NCI-H1092 treated with DMSO at 0.1 percent for 48 hours (cell line): ENCODE data around the gene DPYD.
A peak's percentile ranks its signal among the peaks of the same experiment; 100 is the strongest.

Source experiments
- DNase-seq: peaks from one replicate; lab custom pipeline; 2025; lab: John Stamatoyannopoulos, UW

The DPYD gene

DNA sequence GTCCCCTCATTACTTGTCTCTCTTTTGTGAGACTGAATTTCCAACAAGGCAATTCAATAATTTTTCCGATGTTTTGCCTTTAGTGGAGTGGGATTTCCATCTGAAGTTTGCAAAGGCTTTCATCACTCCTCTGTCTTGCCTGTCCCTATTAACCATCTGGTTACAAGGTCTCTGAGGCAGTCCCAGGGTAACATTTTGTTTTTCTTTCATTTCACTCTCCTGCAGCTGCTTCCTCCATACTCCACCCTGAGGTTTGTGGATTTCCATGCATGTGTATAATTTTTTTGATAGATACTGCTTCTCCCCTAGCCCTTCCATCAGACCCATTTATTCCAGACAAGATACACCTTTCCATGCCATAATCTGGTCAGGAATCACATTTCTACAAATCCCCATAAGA lies 832.4 kb downstream of the DPYD start:
- no peak for DNase-seq

DNA sequence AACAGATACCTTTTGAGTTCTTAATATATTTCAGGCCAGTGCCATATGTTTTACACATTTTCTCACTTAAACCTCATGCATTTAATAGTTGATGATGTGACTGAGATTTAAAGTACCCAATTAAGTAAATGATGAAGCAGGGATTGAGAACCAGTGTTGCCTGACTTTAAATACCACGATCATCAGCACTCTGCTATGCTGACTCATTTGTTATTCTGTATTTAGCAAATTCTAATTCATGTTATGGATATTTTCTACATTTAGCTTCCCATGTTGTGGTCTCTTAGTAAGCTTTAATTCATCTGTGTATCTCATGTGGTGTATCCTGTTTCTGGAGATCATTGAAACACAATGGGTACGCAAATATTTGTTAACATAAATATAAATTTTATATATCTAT lies 836.3 kb downstream of the DPYD start:
- DNase-seq: no peak

- DNase-seq: no peak
These were observed 838.5 kb downstream of the DPYD start for GRCh38 chr1:97082160-97082848.

DNA sequence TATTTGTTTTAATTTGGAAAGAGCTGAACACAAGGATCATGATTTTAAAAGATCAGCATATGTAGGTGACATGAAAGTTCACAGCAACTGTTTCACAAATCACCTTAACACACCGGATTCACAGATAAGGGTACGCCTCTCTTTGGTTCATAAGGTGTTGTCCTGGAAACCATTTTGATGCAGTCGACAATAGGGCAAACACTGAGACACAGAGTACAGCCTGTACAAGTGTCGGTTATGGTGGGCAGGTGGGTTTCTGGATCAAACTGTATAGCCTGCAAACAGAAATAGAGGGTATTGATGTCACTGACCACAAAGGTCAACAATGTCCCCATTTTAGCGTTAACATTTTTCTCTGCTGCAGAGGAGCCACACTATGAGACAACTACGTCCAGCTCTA lies 842.0 kb downstream of the DPYD start:
- no peak for DNase-seq

- DNase-seq: no peak
These were observed 843.6 kb downstream of the DPYD start for GRCh38 chr1:97077221-97077620.

DNA sequence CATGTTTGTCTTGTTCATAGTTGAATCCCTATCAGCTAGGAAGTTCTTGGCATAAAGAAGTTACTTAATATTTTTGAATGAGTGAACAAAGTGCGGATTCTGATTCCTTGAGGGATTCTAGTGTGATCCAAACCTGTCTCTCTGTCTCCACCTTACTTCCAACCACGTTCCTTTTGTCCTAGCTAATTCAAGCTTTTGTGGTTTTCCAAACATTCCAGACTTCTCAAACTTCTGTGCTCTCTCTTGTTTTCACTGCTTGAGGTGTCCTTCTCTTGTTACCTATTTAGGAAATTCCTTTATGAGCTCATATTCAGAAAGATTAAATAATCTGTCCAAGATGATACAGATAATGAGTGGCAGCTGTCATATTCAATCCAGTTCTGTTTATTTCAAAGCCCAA lies 846.1 kb downstream of the DPYD start:
- DNase-seq: no peak

DNA sequence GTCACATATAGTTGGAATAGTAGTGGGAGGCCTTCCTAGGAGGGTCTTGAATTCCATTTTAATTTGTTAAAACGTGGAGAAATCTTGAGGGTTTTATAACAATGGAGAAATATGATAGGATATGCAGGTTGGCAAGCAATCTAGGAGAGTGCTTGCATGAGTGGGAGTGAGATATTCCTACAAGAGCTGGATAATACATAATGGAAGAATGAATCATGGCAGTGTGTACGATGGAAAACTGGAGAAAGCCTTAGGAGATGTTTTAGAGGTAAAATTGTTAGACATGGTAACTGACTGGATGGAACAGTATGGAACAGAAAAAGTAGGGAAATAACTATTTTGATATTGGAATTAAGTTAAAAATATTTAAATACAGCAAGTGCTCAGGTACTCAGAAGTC lies 846.9 kb downstream of the DPYD start:
- DNase-seq: no peak

DNA sequence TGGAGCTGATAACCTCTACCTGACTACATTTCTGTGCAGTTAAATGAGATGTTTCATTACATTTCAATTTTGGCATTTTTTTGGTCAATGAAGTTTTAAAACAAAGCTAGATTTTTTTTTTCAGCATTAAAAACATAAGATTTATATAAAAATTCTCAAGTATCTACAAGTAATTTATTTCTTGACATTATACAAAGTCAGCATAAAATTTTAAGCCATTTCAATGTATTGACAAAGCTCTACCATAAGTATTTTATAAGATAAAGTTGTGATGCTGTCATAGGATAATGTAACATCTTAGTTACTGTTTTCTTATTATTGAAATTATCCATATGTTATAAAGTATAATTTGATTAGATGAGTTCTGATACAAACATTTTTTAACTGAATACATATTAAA lies 847.7 kb downstream of the DPYD start:
- no peak for DNase-seq

DNA sequence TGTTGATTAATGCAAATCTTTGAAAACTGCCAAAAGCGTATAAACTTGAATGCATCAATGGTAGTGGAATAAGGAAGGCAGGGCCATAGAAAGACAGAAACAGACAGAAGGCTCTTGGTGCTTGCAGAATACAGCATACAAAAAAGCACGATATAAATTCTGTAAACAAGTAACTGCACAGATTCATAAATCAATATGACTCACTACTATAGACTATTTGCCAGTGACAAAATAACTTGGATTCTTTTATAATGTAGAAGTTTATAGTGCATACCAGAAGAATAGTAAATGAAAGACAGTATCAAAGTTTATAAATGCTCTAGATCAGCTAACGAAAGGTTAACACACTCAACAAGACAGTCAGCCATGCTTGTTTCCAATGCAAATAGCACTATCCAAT lies 849.7 kb downstream of the DPYD start:
- DNase-seq: no peak

DNA sequence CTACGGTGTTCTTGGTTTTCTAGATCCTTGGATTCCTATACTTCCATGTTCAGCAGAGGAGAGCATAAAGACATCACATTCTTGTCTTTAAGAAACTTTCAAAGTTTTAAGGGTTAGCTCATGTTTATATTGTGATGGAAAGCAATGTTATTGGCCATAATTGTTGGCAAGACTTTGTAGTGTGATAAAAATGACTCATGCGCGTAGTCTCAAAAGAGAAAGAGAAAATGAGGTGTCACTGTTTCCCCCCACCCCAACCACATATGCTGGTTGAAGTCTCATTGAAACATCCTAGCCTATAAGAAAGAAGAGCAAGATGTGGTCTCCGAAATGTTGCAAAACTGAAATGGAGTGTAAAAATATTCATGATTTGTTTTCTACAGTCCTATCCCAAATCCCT lies 850.5 kb downstream of the DPYD start:
- DNase-seq: no peak

DNA sequence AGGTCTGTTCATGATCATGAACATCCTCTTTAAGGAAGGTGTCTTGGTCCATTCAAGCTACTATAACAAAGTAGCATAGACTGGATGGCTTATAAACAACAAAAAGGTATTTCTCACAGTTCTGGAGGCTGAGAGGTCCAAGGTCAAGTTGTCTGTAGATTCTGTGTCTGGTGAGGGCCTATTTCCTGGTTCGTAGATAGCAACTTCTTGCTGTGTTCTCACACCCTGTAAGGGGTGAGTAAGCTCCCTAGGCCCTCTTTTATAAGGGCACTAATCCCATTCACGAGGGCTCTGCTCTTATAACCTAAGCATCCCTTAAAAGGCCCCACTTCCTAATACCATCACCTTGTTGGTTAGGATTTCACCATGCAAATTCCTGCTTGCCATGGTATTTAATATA lies 851.5 kb downstream of the DPYD start:
- no peak for DNase-seq

- no peak for DNase-seq
These were observed 854.0 kb downstream of the DPYD start for GRCh38 chr1:97066860-97067259.

- no peak for DNase-seq
These were observed 857.3 kb downstream of the DPYD start for GRCh38 chr1:97063532-97063931.

GRCh38 chr1:97061604-97062003 lies 859.2 kb downstream of the DPYD start:
- no peak for DNase-seq

DNA sequence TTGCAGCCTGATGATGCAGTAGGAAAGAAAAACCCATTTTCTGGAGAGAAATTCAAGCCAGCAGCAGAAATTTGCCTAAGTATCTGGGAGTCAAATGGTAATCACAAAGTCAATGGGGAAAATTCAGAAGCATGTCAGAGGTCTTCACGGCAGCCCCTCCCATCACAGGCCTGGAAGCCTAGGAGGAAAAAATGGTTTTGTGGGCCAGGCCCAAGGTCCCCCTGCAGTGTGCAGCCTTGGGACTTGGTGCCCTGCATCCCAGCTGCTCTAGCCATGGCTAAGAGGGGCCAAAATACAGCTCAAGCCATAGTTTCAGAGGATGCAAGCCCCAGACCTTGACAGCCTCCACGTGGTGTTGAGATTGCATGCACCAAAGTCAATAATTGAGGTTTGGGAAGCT lies 864.4 kb downstream of the DPYD start:
- DNase-seq: no peak

DNA sequence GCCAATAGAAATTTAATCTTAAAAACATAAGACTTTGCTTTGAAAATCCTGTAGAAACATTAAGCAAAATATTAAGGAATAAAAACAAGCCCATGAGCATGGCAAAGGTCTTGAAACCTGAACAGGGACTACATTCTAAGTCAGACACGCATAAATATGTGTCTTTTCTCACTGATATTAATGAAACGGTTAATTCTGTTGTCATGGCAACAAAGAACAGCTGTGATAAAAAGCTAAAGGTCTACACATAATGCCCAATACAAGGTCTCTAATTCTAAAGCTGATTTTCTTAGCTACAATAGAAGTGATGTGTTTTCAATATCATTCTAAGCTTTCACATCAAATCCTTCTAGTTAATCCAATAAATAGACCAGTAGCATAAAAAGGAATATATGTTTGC lies 867.6 kb downstream of the DPYD start:
- no peak for DNase-seq

- DNase-seq: no peak
These were observed 869.0 kb downstream of the DPYD start for GRCh38 chr1:97051823-97052222.

DNA sequence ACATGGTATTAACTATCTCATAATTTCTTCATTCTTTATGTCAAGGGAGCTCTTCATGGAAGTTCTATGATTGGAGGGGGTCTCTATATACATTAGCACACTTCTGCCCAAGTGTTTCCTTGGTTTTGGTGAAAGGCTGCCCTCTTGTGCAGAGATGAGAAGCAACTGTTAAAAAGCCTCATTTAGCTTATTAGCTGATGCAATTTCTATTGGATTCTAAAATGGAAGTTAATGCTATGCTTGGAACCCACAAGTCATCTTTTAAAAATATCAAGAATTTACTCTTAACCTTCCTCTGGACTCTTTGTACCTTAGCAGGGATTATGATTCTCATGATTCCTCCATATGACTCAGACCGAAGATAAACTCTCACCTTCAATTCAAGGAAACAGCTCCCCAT lies 870.3 kb downstream of the DPYD start:
- DNase-seq: peak; percentile 25

- no peak for DNase-seq
These were observed 873.4 kb downstream of the DPYD start for GRCh38 chr1:97047421-97047793.

DNA sequence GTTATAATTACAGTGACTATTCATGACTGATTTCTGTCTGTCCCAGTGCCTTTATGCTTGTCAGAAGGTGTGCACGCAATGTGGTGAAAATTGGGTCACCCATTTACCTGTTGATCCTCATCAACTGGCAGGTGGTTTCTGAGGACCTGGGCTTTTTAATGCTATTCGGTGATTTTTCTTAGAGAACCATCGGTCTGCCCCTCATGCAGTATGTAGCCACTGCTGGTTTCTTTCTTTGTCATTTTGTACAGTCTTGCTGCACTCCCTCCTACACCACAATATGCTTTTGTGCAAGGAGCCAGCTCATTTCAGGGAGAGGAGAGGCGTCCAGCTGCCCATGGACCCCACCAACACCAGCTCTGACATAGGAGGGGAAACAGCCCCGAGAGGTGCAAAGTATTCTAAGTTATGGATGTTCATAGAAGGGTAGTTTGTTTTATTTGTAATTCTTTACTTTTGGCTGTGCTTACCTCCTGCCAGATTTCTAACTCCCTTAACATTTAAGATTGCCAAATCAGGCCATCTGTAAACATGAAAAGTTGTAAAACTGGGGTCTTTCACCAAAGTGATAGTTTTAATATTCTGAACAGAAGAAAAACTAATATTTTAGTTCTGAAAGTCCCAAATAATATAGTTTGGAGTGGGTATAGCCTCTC lies 873.9 kb downstream of the DPYD start:
- DNase-seq: no peak

DNA sequence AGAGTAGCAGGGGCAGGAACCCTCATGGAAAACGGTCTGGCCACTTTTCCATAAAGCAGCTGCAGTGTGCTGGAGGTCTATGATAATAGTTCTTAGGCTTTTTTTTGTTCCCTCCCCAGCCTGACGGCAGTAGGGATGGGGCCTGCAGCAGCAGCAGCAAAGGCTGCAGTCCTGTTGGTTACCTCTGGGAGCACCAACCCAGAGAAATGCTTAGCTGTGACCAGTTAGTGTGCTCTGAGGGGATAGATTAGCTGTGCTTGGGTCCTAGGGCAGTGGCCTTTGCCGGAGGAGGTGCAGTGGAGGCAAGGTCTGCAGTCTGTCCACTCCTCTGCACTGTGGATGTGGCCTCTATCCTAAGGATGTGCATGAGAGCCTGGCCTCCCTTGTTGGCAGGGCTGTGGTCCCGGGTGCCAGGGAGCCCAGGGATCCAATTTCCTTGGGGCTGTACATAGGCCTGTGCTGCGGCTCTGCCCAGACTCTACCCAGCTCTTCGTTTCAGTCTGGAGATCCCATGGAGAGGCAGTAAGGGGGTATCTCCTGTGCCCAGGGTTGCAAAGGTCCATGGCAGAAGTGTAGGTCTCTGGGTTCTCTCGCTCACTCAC lies 876.6 kb downstream of the DPYD start:
- no peak for DNase-seq

DNA sequence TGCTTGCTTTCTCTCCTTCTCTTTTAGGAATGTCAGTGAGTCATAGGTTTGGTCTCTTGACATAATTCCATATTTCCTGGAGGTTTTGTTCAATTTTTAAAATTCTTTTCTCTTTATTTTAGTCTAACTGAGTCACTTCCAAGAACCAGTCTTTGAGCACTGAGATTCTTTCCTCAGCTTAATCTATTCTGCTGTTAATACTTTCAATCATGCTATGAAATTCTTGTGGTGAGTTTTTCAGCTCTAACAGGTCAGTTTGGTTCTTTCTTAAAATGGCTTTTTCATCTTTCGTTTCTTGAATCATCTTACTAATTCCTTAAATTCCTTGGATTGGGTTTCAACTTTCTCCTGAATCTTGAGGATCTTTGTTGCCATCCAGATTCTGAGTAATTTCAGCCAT lies 878.3 kb downstream of the DPYD start:
- no peak for DNase-seq

GRCh38 chr1:97041026-97041425 lies 879.8 kb downstream of the DPYD start:
- DNase-seq: no peak

- no peak for DNase-seq
These were observed 882.4 kb downstream of the DPYD start for GRCh38 chr1:97038410-97038809.
